ENCODE measurements around the gene NR1H4. TPM values are rescaled to one million over a fixed set of nuclear protein-coding genes. Genes with fewer than 3 reads are reported as not detected.

NR1H4 gene
- polyA plus RNA-seq, 3 donors, result not detected

- Histone ChIP-seq H3K4me1 (ENCODE audit: control insufficient read depth in 1 of 2, insufficient read depth in 2 of 2, low read length in 2 of 2) (no peaks in the 10 kb centered on the region), H3K36me3 (replicated peaks in 1 of 2; ENCODE audit: control insufficient read depth in 1 of 2, insufficient read depth in 2 of 2, low read length in 2 of 2) (no peaks in the 10 kb centered on the region), H3K4me3 (replicated peaks in 1 of 3; ENCODE audit: low read depth in 2 of 3, low read length in 3 of 3) (no peak overlapping the region), H4K20me1 (ENCODE audit: insufficient read depth, low read length) (no peaks in the 10 kb centered on the region), H3K9ac (ENCODE audit: insufficient read depth, low read length, poor library complexity, severe bottlenecking) (no peak overlapping the region), H3K27ac (ENCODE audit: low read depth in 1 of 2, low read length in 2 of 2) (no peak overlapping the region), H3K4me2 (replicated peaks; ENCODE audit: extremely low read depth, low read length, poor library complexity, severe bottlenecking) (no peak overlapping the region), H3K79me2 (ENCODE audit: insufficient read depth, low read length) (no peaks in the 10 kb centered on the region), H3K27me3 (ENCODE audit: control insufficient read depth in 2 of 2, insufficient read depth in 2 of 2, low read length in 2 of 2) (no peaks in the 10 kb centered on the region), H2AFZ (ENCODE audit: insufficient read depth, low read depth, low read length, poor library complexity, severe bottlenecking) (no peak overlapping the region), H3K9me3 (replicated peaks in 1 of 2; ENCODE audit: control insufficient read depth in 1 of 2, insufficient read depth in 1 of 2, low read length in 2 of 2) (no peaks in the 10 kb centered on the region)
- DNase-seq, result no peak
- intact Hi-C loops (cut with micrococcal nuclease), result no loop called here
- Mint-ChIP-seq H3K4me1 (no peaks in the 10 kb centered on the region), H3K4me3 (no peak overlapping the region), H3K27ac (no peak overlapping the region), H3K9me3 (peaks cover 0 to 3% (median 0%) of the 10 kb centered on the region in 7 donors), H3K36me3 (no peaks in the 10 kb centered on the region), H3K27me3 (ENCODE audit: low read depth in 3 of 3) (peaks cover 0 to 2% (median 2%) of the 10 kb centered on the region in 3 donors)
- TF ChIP-seq CTCF (IDR thresholded peaks at IDR 0.05), result no peak
- WGBS (ENCODE audit: insufficient coverage), result no CpG with 5 or more reads among the region's 6 CpGs
Observed at GRCh38 chr12:100493396-100494012, 19.8 kb downstream of the NR1H4 start.

- Histone ChIP-seq H3K36me3 (replicated peaks in 1 of 2; ENCODE audit: control insufficient read depth in 1 of 2, insufficient read depth in 2 of 2, low read length in 2 of 2) (no peaks in the 10 kb centered on the region), H3K9me3 (replicated peaks in 1 of 2; ENCODE audit: control insufficient read depth in 1 of 2, insufficient read depth in 1 of 2, low read length in 2 of 2) (no peaks in the 10 kb centered on the region), H3K4me2 (replicated peaks; ENCODE audit: extremely low read depth, low read length, poor library complexity, severe bottlenecking) (no peak overlapping the region), H3K9ac (ENCODE audit: insufficient read depth, low read length, poor library complexity, severe bottlenecking) (no peak overlapping the region), H2AFZ (ENCODE audit: insufficient read depth, low read depth, low read length, poor library complexity, severe bottlenecking) (no peak overlapping the region), H4K20me1 (ENCODE audit: insufficient read depth, low read length) (no peaks in the 10 kb centered on the region), H3K79me2 (ENCODE audit: insufficient read depth, low read length) (no peaks in the 10 kb centered on the region), H3K4me1 (ENCODE audit: control insufficient read depth in 1 of 2, insufficient read depth in 2 of 2, low read length in 2 of 2) (no peaks in the 10 kb centered on the region), H3K4me3 (replicated peaks in 1 of 3; ENCODE audit: low read depth in 2 of 3, low read length in 3 of 3) (no peak overlapping the region), H3K27ac (ENCODE audit: low read depth in 1 of 2, low read length in 2 of 2) (no peak overlapping the region), H3K27me3 (ENCODE audit: control insufficient read depth in 2 of 2, insufficient read depth in 2 of 2, low read length in 2 of 2) (no peaks in the 10 kb centered on the region)
- WGBS (ENCODE audit: insufficient coverage), result no CpG with 5 or more reads among the region's 2 CpGs
- Mint-ChIP-seq H3K9me3 (peaks cover 0 to 3% (median 0%) of the 10 kb centered on the region in 7 donors), H3K27ac (no peak overlapping the region), H3K27me3 (ENCODE audit: low read depth in 3 of 3) (peaks cover 0 to 2% (median 2%) of the 10 kb centered on the region in 3 donors), H3K4me1 (no peaks in the 10 kb centered on the region), H3K36me3 (no peaks in the 10 kb centered on the region), H3K4me3 (no peak overlapping the region)
- intact Hi-C loops (cut with micrococcal nuclease), result no loop called here
- no peak for DNase-seq
- no peak for TF ChIP-seq CTCF (IDR thresholded peaks at IDR 0.05)
Observed at GRCh38 chr12:100494026-100494425, 20.4 kb downstream of the NR1H4 start.
